ENCODE measurements around the gene TOGARAM1. TPM values are rescaled to one million over a fixed set of nuclear protein-coding genes. Genes with fewer than 3 reads are reported as not detected.

TOGARAM1 gene
- total and polyA plus RNA-seq, 9 of the 15 experiments (the other 6 are each of a cell fraction or from before 2014, with no cell fraction given), result 1.3 to 6.4 (median 3.7) TPM

DNA sequence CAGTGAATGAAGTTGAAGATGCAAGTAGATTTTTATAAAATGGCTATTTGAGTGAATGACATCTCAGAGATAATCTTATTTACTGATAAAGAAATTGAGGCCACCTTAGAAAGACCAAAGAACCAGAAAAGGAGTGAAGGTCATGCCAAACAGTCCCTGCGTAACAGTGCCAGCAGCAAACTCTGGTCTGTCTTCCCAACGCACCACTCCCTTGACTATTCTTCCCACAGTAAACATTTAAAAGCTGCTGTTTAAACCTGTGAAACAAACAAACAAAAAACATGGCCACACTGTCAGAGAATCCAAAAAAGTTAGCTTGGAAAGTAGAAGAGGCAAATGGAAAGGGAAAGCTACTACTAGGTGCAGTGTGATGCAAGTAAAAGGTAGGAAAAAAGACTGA lies 120.4 kb downstream of the TOGARAM1 start (continued):
- TF ChIP-seq, protein P1, sequence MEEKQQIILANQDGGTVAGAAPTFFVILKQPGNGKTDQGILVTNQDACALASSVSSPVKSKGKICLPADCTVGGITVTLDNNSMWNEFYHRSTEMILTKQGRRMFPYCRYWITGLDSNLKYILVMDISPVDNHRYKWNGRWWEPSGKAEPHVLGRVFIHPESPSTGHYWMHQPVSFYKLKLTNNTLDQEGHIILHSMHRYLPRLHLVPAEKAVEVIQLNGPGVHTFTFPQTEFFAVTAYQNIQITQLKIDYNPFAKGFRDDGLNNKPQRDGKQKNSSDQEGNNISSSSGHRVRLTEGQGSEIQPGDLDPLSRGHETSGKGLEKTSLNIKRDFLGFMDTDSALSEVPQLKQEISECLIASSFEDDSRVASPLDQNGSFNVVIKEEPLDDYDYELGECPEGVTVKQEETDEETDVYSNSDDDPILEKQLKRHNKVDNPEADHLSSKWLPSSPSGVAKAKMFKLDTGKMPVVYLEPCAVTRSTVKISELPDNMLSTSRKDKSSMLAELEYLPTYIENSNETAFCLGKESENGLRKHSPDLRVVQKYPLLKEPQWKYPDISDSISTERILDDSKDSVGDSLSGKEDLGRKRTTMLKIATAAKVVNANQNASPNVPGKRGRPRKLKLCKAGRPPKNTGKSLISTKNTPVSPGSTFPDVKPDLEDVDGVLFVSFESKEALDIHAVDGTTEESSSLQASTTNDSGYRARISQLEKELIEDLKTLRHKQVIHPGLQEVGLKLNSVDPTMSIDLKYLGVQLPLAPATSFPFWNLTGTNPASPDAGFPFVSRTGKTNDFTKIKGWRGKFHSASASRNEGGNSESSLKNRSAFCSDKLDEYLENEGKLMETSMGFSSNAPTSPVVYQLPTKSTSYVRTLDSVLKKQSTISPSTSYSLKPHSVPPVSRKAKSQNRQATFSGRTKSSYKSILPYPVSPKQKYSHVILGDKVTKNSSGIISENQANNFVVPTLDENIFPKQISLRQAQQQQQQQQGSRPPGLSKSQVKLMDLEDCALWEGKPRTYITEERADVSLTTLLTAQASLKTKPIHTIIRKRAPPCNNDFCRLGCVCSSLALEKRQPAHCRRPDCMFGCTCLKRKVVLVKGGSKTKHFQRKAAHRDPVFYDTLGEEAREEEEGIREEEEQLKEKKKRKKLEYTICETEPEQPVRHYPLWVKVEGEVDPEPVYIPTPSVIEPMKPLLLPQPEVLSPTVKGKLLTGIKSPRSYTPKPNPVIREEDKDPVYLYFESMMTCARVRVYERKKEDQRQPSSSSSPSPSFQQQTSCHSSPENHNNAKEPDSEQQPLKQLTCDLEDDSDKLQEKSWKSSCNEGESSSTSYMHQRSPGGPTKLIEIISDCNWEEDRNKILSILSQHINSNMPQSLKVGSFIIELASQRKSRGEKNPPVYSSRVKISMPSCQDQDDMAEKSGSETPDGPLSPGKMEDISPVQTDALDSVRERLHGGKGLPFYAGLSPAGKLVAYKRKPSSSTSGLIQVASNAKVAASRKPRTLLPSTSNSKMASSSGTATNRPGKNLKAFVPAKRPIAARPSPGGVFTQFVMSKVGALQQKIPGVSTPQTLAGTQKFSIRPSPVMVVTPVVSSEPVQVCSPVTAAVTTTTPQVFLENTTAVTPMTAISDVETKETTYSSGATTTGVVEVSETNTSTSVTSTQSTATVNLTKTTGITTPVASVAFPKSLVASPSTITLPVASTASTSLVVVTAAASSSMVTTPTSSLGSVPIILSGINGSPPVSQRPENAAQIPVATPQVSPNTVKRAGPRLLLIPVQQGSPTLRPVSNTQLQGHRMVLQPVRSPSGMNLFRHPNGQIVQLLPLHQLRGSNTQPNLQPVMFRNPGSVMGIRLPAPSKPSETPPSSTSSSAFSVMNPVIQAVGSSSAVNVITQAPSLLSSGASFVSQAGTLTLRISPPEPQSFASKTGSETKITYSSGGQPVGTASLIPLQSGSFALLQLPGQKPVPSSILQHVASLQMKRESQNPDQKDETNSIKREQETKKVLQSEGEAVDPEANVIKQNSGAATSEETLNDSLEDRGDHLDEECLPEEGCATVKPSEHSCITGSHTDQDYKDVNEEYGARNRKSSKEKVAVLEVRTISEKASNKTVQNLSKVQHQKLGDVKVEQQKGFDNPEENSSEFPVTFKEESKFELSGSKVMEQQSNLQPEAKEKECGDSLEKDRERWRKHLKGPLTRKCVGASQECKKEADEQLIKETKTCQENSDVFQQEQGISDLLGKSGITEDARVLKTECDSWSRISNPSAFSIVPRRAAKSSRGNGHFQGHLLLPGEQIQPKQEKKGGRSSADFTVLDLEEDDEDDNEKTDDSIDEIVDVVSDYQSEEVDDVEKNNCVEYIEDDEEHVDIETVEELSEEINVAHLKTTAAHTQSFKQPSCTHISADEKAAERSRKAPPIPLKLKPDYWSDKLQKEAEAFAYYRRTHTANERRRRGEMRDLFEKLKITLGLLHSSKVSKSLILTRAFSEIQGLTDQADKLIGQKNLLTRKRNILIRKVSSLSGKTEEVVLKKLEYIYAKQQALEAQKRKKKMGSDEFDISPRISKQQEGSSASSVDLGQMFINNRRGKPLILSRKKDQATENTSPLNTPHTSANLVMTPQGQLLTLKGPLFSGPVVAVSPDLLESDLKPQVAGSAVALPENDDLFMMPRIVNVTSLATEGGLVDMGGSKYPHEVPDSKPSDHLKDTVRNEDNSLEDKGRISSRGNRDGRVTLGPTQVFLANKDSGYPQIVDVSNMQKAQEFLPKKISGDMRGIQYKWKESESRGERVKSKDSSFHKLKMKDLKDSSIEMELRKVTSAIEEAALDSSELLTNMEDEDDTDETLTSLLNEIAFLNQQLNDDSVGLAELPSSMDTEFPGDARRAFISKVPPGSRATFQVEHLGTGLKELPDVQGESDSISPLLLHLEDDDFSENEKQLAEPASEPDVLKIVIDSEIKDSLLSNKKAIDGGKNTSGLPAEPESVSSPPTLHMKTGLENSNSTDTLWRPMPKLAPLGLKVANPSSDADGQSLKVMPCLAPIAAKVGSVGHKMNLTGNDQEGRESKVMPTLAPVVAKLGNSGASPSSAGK (IDR thresholded peaks at IDR 0.05), result no peak
- no peak for TF ChIP-seq TFAM (CRISPR knock-in tag; conservative IDR thresholded peaks at IDR 0.05)
- no peak for TF ChIP-seq HMG20B (CRISPR knock-in tag; IDR thresholded peaks at IDR 0.05)
